GM23338 (cell line): ENCODE data around the gene GSTM5. TPM values are rescaled to one million over a fixed set of nuclear protein-coding genes. Genes with fewer than 3 reads are reported as not detected.

Source experiments
- ATAC-seq: fragments of 200-7000 bp; cut with Tn5 transposase; 3 replicates; pipeline ENCODE4 v1.9.1; 2020
- DNase-seq: peaks from one replicate; pipeline ENCODE4 v3.0.0-alpha.2; 2015; ENCODE audit warnings: low spot score
- H2AFZ ChIP-seq: fragments of 200-600 bp; sonication (generic); 2 replicates; pipeline ENCODE4 v1.8.0; 2016; ENCODE audit warnings: antibody characterized with exemption, mild to moderate bottlenecking, moderate library complexity
- H3F3A ChIP-seq: fragments of 200-600 bp; sonication (generic); replicated peaks from 2 replicates; pipeline ENCODE4 v1.8.0; 2017; ENCODE audit warnings: antibody characterized with exemption, mixed run types, low read depth
- H3K27ac ChIP-seq: fragments of 200-600 bp; sonication (generic); 2 replicates; pipeline ENCODE4 v1.6.1; 2016; ENCODE audit warnings: low read depth
- H3K27me3 ChIP-seq: fragments of 200-600 bp; sonication (generic); 2 replicates; pipeline ENCODE4 v1.8.0; 2016; ENCODE audit warnings: mild to moderate bottlenecking, mixed run types, moderate library complexity; ENCODE audit not compliant: insufficient read depth
- H3K36me3 ChIP-seq: fragments of 200-600 bp; sonication (generic); 2 replicates; pipeline ENCODE4 v1.8.0; 2016; ENCODE audit warnings: mild to moderate bottlenecking; ENCODE audit not compliant: insufficient read depth
- H3K4me1 ChIP-seq: fragments of 200-600 bp; sonication (generic); 2 replicates; pipeline ENCODE4 v1.8.0; 2016; ENCODE audit warnings: mild to moderate bottlenecking, moderate library complexity; ENCODE audit not compliant: insufficient read depth
- H3K4me2 ChIP-seq: fragments of 200-600 bp; sonication (generic); 2 replicates; pipeline ENCODE4 v1.7.1; 2017; ENCODE audit warnings: mixed run types
- H3K4me3 ChIP-seq: fragments of 200-600 bp; sonication (generic); 2 replicates; pipeline ENCODE4 v1.6.1; 2016; ENCODE audit warnings: mixed run types
- H3K79me2 ChIP-seq: fragments of 200-600 bp; sonication (generic); replicated peaks from 2 replicates; pipeline ENCODE4 v1.8.0; 2017; ENCODE audit warnings: mild to moderate bottlenecking; ENCODE audit not compliant: insufficient read depth
- H3K9me2 ChIP-seq: fragments of 200-600 bp; sonication (generic); 2 replicates; pipeline ENCODE4 v1.8.0; 2017; ENCODE audit not compliant: insufficient read depth
- H4K20me1 ChIP-seq: fragments of 200-600 bp; sonication (generic); replicated peaks from 2 replicates; pipeline ENCODE4 v1.8.0; 2017; ENCODE audit warnings: mild to moderate bottlenecking; ENCODE audit not compliant: insufficient read depth
- H3K27ac Mint-ChIP-seq: 2 replicates; pipeline ENCODE4 v1.8.0; 2020; ENCODE audit warnings: inconsistent platforms, mild to moderate bottlenecking, moderate library complexity, mixed read lengths
- H3K27me3 Mint-ChIP-seq: 3 replicates; pipeline ENCODE4 v1.8.0; 2022; ENCODE audit warnings: low read depth, mild to moderate bottlenecking, moderate library complexity, mixed read lengths, inconsistent platforms; ENCODE audit not compliant: insufficient read depth, poor library complexity
- H3K36me3 Mint-ChIP-seq: 3 replicates; pipeline ENCODE4 v1.8.0; 2021; ENCODE audit warnings: low read depth, mild to moderate bottlenecking, inconsistent platforms, moderate library complexity, mixed read lengths
- H3K4me1 Mint-ChIP-seq: 3 replicates; pipeline ENCODE4 v1.8.0; 2020; ENCODE audit warnings: mild to moderate bottlenecking, inconsistent platforms, mixed read lengths
- H3K4me3 Mint-ChIP-seq: 3 replicates; pipeline ENCODE4 v1.8.0; 2021; ENCODE audit warnings: moderate library complexity, mild to moderate bottlenecking, inconsistent platforms, mixed read lengths
- H3K9me3 Mint-ChIP-seq: 3 replicates; pipeline ENCODE4 v1.8.0; 2020; ENCODE audit warnings: moderate library complexity, mild to moderate bottlenecking, inconsistent platforms, mixed read lengths
- CREB1 ChIP-seq: fragments of 250-450 bp; sonication (Bioruptor Pico); IDR thresholded peaks from 2 replicates; pipeline ENCODE4 v1.5.0; 2020; ENCODE audit warnings: low read depth, mild to moderate bottlenecking, moderate library complexity
- CTCF ChIP-seq, 2 experiments: fragments of 200-600 bp in 1 of 2; sonication (generic) in 1 of 2; conservative IDR thresholded peaks; 2 replicates each; pipeline versions ENCODE4 v1.5.1 to v1.6.1; 2016 to 2017; ENCODE audit warnings: antibody characterized with exemption in 2 of 2, low read depth in 2 of 2, mild to moderate bottlenecking in 2 of 2, moderate library complexity in 1 of 2
- ETS1 ChIP-seq: IDR thresholded peaks from 2 replicates; pipeline ENCODE4 v1.6.1; 2016; ENCODE audit warnings: antibody characterized with exemption
- EZH2 ChIP-seq: fragments of 200-600 bp; sonication (generic); IDR thresholded peaks from one replicate; pipeline ENCODE4 v1.8.0; 2017; ENCODE audit warnings: antibody characterized with exemption, mild to moderate bottlenecking, low read depth; ENCODE audit not compliant: unreplicated experiment
- EZH2phosphoT487 ChIP-seq: fragments of 200-600 bp; sonication (generic); IDR thresholded peaks from one replicate; pipeline ENCODE4 v1.8.1; 2018; ENCODE audit warnings: antibody characterized with exemption; ENCODE audit not compliant: unreplicated experiment
- JUNB ChIP-seq: IDR thresholded peaks from one replicate; pipeline ENCODE4 v1.6.1; 2016; ENCODE audit warnings: antibody characterized with exemption; ENCODE audit not compliant: unreplicated experiment
- NANOG ChIP-seq: IDR thresholded peaks from 2 replicates; pipeline ENCODE4 v1.6.1; 2016; ENCODE audit warnings: antibody characterized with exemption, borderline replicate concordance
- POLR2AphosphoS5 ChIP-seq: IDR thresholded peaks from 2 replicates; pipeline ENCODE4 v1.6.1; 2016; ENCODE audit warnings: antibody characterized with exemption, low read depth
- REST ChIP-seq: IDR thresholded peaks from one replicate; pipeline ENCODE4 v1.6.1; 2018; ENCODE audit warnings: antibody characterized with exemption; ENCODE audit not compliant: unreplicated experiment
- STAT1 ChIP-seq: IDR thresholded peaks from one replicate; pipeline ENCODE4 v1.6.1; 2016; ENCODE audit warnings: antibody characterized with exemption; ENCODE audit not compliant: unreplicated experiment
- ZNF114 ChIP-seq: fragments of 250-450 bp; sonication (Bioruptor Pico); IDR thresholded peaks from 2 replicates; pipeline ENCODE4 v1.5.0; 2020; ENCODE audit warnings: mild to moderate bottlenecking, moderate library complexity
- ZNF331 ChIP-seq: fragments of 250-450 bp; sonication (Bioruptor Pico); IDR thresholded peaks from 2 replicates; pipeline ENCODE4 v1.5.0; 2020; ENCODE audit warnings: low read depth, mild to moderate bottlenecking, moderate library complexity
- ZNF462 ChIP-seq: fragments of 250-450 bp; sonication (Bioruptor Pico); IDR thresholded peaks from 2 replicates; pipeline ENCODE4 v1.5.0; 2020; ENCODE audit warnings: mild to moderate bottlenecking, moderate library complexity
- polyA plus RNA-seq: library from polyadenylated mRNA; unstranded; fragments of >200 nt; fragmentation: Nextera tagmentation; extraction: Ambion mirVana; gene quantifications from 2 replicates; pipeline ENCODE4 v1.2.1, GENCODE V29; 2016
- total RNA-seq: library from RNA; depleted of rRNA; stranded (reverse); fragments of >200 nt; shearing (Covaris generic); gene quantifications from 2 replicates; pipeline ENCODE4 v1.2.3, GENCODE V29; 2014

GSTM5 gene
- total and polyA plus RNA-seq, 2 experiments from 2014 or later: 2.5 to 5.0 TPM

- Histone ChIP-seq H4K20me1 (no peaks in the 10 kb centered on the region), H3K4me1 (no peaks in the 10 kb centered on the region), H3F3A (no peaks in the 10 kb centered on the region), H3K4me3 (peak overlapping the region; percentile 58), H3K27ac (no peak overlapping the region), H3K4me2 (peak overlapping the region; percentile 73), H3K27me3 (no peaks in the 10 kb centered on the region), H3K79me2 (no peaks in the 10 kb centered on the region), H2AFZ (peak overlapping the region; percentile 74; the same call in 1 of the 2 replicates), H3K9me2 (no peaks in the 10 kb centered on the region), H3K36me3 (no peaks in the 10 kb centered on the region; the same call in 1 of the 2 replicates)
- Mint-ChIP-seq H3K4me3 (peak overlapping the region; percentile 58; the same call in 2 of the 3 replicates), H3K27ac (no peak overlapping the region), H3K36me3 (peaks cover 8% of the 10 kb centered on the region; the same call in 2 of the 3 replicates), H3K27me3 (peaks cover 8% of the 10 kb centered on the region), H3K4me1 (no peaks in the 10 kb centered on the region), H3K9me3 (peaks cover 19% of the 10 kb centered on the region)
- TF ChIP-seq ETS1 (no peak), NANOG (no peak), CREB1 (CRISPR knock-in tag) (no peak), EZH2phosphoT487 (no peak), ZNF462 (CRISPR knock-in tag) (no peak), POLR2AphosphoS5 (no peak), EZH2 (no peak), STAT1 (no peak), JUNB (no peak), ZNF114 (CRISPR knock-in tag) (no peak), REST (no peak), CTCF (conservative IDR thresholded peaks at IDR 0.05; ENCODE audit: low read depth in 2 of 2) (no peak), ZNF331 (CRISPR knock-in tag) (no peak)
- no peak for DNase-seq
- peak; percentile 46; the same call in 2 of the 3 replicates for ATAC-seq
These were observed 342 bp downstream of the GSTM5 start for GRCh38 chr1:109712321-109712864.
